ENCODE measurements around the gene SLFN5.

- TF ChIP-seq CTCF (IDR thresholded peaks at IDR 0.05): no peak
- no peak for TF ChIP-seq POLR2A (IDR thresholded peaks at IDR 0.05)
These were observed 12.4 kb downstream of the SLFN5 start for GRCh38 chr17:35255316-35255715.
